NCI-H2227 treated with DMSO at 0.1 percent for 48 hours (cell line): ENCODE results near the gene ANK3.
"Not testable (repeated sequence)": the region's sequence is repeated elsewhere in the genome, so short reads cannot be mapped to it uniquely, and the experiment has no call there.

Source experiments
- DNase-seq: peaks from one replicate; lab custom pipeline; 2025; lab: John Stamatoyannopoulos, UW

Gene ANK3

DNA sequence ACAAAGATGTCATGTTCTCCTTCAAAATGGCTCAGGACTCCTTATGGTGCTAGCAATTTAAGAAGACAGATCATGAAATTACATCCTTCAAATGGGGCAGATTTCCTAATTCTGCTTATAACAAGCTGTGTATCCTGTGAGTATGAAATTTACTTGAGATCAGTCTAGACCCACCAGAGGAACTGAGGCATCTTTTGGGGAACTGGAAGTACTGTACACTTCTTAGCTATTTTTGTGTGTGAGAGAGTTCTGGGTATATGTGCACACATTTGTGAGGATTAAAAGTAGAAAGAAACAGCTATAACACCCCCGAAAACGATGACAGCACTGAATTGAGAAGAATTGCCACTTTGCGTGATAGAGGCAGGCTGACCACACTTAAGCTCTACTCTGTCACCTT is 296.4 kb downstream of the ANK3 start:
- DNase-seq, result no peak

DNA sequence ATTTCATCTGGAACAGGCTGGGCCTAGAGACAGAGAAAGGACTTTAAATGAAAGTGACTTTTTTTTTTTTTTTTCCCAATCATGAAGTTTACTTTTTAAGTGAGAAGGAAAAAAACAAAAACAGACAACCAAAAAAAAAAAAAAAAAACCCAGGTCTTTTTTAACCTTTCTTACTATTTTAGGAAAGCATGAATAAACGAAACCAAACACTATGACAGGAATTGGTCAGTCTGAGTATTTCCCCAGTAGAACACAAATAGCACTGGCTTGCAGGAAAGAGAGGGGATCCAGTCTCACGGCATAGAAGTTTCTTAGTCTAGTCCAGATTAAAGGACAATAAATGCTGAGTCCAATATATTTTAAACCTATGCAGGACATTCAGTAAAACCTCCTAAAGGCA is 302.8 kb downstream of the ANK3 start:
- no peak for DNase-seq

DNA sequence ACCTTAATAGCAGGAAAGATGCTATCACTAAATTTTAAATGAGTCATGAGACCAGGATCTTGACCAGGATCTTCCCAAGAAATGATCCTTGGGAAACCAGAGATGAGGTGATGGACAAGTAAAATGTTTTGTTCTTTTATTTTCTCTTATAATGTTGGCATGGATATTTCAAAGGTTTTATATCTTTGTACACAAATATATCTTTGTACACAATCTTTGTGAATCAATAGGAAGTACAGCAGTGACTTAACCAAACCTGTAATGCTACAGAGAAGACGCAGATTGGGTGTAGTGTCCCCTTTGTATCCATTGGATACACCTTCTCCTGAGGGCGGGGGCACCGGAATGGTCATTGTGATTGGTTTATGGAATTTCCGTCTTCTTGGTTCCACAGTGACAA is 303.3 kb downstream of the ANK3 start:
- no peak for DNase-seq

DNA sequence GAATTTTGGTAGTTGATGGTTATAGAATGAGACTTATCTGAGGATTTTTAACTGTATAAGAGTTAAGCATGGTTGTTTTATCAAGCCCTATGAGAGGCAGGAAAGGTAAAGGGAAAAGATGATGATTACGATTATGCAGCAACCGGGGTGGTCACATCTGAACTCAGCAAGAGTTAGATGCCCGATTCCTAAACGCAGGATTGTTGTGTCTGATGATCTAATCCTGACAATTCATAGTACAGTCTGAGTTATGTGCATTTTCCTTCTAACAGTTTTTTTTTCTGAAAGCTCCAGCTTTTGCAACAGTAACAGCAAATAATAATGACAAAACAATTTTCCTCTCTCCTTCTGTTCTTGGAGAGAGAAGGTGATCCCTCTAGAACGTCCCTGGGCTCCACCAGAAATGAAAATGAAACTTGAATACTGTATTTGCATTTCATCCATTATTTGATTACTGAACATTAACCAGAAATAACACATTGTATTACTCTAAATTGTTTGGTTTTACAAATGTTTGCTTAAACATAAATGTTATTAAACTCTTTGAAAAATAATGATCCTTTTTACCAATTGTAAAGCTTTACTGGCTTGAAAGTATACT is 306.8 kb downstream of the ANK3 start:
- DNase-seq, result no peak

DNA sequence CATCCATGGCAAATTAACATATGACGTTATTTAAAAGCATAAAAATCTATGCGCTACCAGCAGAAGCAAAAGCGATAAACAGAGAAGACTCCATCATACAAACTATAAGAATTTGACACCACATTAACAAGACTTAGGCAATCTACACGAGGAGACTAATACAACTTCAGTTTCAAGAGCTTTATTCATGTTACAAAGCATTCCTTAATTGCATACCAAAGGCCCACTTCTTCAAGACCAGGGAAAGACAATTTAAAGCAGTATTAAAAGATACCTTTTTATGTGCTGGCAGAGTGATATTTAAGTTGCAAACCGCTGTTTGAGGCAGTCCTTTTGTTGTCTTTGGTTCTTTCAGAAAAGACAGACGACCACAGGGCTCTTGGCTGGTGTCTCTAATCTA is 307.3 kb downstream of the ANK3 start:
- DNase-seq, result no peak

DNA sequence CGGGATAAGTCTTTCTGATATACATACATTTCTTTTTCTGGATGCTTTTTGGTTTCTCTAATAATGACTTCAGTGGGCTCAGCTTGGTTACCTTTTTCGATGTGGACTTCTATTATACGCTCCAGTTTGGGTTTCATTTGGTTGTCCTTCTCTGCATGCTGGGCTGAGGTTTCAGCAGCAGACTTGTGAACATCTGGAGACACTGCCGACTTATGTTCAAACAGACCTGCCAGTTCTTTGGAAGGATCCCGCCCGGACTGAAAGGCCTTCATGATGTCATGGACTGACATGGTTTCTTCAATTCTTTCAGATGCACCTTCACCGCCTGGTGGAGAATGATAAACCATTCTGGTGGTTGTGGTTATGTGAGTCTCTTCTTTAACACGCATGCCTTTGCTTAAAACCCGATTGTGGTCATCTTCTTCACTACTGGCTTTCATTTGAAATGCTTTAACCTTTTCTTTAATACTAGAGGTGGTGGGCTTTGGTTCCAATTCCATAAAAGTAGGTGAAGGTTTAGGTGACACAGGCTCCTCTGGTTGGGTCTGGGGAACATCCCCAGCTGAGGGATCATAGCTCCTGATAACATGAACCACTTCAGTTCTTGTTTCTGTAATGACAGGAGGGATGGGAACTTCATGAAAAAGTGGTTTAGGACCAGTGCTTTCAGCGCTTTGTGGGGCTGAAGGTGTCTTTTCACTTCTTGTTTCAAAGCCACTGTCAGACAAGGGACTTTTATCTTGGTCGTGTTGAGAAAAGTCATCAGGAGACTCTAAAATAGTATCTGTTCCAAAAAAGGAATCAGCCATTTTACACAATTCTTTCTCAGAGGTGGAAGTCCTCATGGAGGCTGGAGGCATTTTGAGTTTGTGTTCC is 315.7 kb downstream of the ANK3 start:
- DNase-seq, result no peak

DNA sequence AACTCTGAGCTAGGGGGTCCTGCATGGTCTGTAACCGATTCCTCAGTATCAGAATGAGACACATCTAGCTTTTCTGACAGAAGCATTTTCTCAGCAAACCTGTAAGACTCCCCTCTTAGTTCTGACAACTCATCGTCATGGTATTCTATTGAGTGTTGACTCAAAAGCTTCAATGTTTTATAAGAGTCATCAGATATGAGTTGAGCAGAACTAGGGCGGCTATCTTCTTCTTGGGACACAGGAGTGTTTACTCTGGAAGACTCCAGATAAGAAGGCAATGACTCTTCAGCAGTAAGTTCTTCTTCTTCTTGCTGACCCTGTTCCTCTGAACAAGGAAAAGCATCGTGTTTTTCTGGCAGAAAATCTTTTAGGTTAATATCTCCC is 316.3 kb downstream of the ANK3 start:
- no peak for DNase-seq

DNA sequence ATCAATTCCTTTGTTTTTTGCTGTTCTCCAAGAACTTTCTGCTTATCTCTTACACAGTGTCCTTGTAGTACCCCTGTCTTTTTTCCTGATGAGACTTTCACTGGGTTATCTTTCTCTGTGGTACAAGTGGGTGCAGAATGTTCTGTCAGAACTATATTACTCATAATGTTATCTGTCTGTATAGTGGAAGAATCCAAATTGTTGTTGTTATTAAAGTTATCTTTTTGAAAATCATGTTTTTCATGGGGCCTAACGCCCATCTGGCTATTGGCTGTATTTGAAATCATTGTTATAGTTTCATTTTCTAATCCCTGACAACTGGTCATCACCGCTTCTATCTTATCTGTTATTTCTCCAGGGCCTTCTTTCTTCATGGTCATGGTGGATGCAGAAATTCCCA is 320.4 kb downstream of the ANK3 start:
- DNase-seq, result no peak

DNA sequence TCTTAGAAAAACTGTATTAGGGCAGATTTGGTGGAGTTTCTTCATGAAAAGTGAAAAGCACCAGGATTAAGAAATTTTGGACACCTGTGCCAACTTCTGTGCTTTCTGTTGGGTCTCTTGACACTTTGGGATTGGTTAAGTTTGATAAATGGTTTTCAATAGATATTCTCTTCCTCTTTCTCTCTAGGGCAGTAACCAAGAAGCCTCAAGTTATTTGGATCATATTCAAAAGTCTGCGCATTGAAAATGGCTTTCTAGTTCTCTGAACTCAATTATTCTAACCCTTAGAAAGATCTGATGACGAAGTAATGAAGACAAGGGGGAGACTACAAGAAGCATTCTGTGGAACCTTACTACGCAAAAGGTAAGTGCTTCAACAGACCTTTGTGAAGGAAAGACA is 339.3 kb downstream of the ANK3 start:
- no peak for DNase-seq

DNA sequence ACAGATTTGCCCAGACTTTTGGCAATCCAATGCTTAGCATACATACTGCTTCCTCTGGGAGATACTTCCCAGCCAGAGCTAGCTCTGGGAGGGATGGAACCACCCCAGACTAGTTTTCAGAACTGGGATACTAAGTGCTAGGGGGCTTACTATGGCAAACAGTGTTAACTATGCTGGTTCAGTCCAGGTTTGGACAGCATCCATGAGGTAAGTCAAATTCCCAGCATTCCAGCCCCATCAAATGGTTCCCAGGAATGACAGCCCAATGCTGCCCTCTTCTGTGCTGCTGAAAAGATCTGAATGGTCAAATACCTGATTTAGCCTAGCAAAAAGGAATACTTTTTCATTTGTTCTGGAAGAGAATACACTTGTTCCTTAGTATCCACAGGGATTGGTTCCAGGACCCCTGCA is 341.6 kb downstream of the ANK3 start:
- no peak for DNase-seq

DNA sequence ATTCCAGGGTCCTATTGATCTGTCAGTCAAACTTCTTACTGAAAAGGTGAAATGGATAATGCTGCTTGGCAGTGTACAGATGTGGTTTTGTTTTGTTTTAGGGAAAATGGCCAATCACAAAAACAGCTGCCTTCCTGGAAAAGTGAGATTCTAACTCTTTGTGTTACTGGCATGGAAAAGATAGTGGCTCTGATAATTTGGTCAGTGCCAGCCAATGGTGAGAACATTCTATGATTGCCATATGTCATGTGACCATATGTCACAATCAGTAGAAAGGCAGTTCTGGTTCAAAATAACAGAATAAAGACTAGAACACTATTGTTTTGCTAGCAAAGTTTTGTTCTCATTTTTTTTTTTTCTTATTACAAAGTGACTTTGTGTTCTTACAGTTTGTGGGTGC is 344.1 kb downstream of the ANK3 start:
- DNase-seq, result no peak

DNA sequence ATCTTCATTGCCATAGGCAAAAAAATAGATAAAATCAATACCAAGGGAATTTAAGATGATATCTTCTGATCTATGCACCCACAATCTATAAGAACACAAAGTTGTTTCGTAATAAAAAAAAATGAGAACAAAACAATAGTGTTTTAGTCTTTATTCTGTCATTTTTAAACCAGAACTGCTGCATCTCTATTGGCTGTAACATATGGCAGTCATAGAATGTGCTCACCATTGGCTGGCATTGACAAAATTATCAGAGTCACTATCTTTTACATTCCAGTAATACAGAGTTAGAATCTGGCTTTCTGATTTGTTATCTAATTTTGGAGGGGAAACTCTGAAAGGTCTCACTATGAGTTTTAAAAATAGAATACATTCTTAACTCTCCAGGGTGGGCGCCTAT is 344.7 kb downstream of the ANK3 start:
- no peak for DNase-seq

DNA sequence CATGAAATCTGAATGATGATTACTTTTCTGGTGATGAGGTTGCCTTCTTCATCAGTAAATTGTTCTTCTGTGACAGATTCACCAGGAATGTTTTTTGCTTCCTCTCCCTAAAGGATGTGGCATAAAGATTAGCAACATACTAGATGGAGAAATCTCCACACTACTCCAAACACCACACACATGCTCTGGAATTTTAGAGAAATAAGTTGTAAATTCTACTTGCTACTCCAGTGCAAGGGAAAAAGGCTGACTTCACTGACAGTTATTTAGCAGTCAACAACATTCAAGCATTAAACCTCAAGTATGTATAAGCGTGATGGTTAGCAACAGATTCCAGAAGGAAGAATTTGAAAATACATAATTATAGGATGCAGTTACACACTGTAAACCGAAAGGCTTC is 345.4 kb downstream of the ANK3 start:
- DNase-seq, result no peak

DNA sequence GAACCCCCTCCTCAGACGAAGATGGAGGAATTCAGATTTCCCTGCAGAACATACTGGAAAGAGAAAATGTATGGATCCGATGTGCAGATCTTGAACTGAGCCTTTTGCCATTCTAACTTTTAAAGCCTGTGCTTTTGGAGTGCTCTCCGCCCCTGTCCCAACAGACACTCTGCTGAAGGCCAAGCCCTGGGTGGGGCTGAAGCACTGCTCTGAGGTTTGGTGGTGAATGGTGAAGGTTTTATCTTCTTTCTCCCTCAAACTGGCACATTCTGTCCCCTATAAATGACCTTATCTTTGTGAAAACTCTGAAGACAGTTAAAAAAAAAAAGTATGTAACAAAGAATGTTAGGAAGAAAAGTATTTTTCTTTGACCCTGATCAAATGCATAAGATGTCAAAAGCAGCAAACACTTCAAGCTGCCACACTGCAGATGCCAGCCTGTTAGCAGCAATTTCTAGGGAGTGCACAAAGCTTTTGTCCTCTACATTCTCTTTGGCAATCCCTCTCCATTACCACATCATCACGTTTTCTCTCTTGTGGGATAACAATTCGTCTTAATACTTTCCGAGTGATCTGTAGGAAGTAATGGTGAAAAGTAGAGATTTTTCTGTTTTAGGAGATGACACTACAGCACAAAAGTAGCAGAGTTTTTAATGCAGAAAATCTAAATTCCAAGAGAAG is 346.0 kb downstream of the ANK3 start:
- DNase-seq, result no peak

DNA sequence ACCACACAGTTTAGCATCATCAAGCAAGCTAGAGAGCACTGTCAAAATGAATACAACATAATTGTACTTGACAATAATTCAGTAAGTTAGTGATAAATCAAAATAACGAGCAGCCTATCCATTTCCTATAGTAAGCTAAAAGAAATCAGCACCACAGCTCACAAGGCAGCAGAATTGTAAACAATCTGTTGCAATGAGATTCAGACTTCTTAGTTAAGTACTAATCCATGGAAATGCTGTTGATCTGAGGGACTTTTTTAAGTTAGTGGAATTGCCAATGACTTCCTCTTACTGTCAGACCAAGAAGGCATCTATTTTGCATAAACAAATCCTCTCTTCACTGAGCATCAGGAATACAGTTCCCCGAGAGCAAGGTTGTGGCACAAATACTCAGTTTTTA is 346.8 kb downstream of the ANK3 start:
- DNase-seq, result no peak

DNA sequence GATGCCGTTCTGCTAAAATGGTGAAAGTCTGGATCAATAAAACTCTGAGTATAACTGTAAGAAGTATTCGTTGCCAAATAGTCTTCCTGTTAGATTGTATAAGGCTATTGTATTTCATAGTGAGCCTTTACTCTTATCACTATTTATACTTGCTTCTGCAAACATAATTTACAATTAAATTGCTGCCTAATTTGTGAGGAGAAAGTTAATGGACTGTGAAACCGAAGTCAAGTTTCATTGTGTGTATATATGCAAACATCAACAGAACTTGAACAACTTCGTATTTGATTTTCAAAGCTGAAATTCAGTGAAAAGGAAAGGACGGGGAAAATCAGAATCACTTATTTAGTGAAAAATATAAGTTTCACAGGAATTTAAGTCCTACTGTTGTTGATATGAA is 347.4 kb downstream of the ANK3 start:
- no peak for DNase-seq

DNA sequence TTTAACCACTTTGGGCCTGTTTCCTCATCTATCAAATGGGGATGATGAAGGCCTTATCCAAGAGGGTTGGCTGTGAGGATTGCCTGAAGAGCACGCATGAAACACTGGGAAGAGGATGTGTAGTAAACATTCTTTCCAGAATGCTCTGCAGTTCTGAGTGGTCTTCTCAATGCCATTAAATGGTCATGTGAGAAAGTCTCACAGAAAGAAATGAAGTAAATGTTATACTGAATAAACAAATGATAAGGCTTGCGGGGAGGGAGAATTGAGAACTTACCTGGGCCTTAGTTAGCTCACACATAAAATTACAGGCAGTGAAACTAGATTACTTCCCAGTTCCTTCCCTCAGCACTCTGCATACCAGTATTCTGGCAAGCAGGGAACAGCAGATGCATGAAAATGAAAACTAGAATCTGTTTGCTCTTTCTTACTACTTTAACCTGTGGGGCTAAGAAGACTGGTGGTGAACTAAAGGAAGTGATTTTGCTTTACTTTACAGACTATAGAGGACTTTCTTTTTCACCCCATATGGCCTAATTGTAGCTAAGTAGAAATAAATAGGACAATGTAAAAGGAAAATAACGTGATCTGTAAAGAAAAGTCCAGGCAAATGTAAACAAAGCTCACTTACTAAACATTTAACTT is 348.1 kb downstream of the ANK3 start:
- DNase-seq, result no peak

DNA sequence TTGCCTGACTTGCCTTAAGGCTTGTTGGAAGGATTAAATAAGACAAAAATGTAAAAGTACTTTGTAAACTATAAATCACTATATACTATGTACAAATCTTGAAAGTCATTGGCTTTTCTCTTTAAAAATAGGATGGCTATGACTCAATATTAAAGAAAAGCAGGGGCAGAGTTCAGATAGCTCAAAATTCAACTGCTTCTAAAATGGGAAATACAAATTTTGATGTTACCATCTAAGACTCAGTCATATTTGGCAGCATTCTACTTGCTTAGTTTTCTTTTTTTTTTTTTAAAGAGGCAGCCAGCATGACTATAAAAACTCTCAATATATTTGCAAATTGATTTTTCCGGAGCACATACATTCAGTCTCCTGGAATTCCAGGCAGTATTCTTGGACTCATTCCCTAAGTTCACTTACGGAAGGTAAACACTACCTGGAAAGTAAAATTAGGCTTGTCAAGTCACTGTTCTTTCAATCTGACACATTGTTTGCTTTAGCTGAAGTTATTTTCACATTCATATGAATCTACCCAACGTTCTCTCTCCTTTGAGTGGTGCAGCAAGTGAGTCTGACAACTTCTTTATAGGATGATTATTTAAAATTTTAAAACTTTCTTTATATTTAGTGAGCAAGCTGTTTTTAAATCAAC is 349.5 kb downstream of the ANK3 start:
- DNase-seq, result no peak

DNA sequence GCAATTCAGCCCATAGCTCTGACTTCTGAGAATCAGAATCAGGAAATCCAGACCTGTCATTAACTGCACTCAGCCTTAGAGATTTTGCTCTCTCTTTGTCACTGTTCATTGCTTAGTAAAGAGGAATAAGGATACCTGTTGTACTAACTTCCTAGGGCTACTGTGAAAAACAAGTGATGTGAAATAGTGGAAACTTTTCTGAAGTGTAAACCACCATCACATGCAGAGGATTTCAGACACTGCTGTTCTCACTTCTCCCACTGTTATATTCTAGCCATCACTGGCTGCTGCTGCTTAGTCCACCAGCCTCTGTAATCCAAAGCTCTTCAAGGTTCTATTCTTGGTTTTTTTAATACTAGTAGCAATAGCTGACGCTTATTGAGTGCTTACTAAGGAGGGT is 353.7 kb downstream of the ANK3 start:
- no peak for DNase-seq

DNA sequence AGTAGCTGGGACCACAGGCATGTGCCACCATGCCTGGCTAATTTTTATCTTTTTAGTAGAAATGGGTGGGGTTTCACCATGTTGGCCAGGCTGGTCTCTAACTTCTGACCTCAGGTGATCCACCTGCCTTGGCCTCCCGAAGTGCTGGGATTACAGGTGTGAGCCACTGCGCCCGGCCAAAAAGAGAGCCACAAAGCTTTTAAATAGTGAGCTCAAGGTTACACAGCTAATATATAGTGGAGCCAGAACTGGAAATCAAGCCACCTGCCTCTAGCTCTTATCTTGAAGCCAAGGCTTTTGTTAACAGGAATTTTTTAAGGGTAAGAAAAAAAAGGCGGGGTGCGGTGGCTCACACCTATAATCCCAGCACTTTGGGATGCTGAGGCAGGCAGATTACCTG is 354.3 kb downstream of the ANK3 start:
- not testable (repeated sequence) for DNase-seq

DNA sequence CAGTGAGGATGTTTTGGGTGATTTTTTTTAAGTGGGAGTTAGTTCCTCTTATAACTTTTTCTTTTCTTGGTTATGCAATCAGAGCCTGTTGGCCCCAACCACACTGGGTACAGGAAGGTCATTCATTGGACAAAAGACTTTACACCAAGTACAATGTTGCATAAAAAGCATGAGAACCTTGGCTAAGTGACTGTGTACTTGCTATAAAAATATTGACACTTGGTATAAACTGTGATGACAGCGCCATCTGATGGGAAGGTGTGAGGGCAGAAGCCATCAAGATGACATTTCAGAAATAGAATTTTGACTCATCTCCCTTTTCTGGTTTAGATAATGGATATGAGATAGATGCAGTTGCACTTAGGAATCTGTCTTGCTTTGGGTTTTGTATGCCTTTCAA is 357.0 kb downstream of the ANK3 start:
- peak; percentile 28 for DNase-seq

DNA sequence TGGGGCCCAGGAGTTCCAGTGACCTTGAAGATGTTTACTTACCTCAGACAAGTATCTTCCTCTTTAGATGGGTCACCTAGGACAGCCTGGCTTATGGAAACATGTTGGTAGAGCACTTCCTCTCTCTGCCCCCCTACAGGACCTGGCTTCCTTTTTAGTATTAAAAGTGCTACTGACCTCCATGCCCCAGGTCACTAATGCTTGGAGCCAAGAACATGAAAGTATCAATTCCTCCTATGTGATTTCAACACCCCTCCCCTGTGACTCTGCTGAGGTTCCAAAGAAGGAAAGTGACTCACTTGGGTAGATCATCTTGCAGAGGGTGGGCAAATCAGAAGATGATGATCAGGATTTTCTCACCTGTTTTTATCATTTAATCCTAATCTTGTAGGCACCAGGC is 358.0 kb downstream of the ANK3 start:
- no peak for DNase-seq
